PFSK-1 (cell line): ENCODE data around the gene BBS12.

Experiments
- POLR2AphosphoS5 ChIP-seq: IDR thresholded peaks from 2 replicates; pipeline ENCODE4 v1.6.1; 2012; ENCODE audit warnings: low read depth, mild to moderate bottlenecking, control low read depth, low read length, moderate library complexity
- REST ChIP-seq, 2 experiments: IDR thresholded peaks; 2 replicates each; pipeline versions ENCODE4 v1.6.1 to v1.8.0; 2011 to 2012; ENCODE audit warnings: low read depth in 2 of 2, low read length in 2 of 2, control low read depth in 1 of 2, inconsistent platforms in 1 of 2, mild to moderate bottlenecking in 1 of 2, moderate library complexity in 1 of 2; ENCODE audit not compliant: insufficient read depth in 1 of 2
- SIN3A ChIP-seq: IDR thresholded peaks from 2 replicates; pipeline ENCODE4 v1.6.1; 2012; ENCODE audit warnings: mild to moderate bottlenecking, low read length, moderate library complexity, borderline replicate concordance; ENCODE audit not compliant: insufficient read depth
- TAF1 ChIP-seq: IDR thresholded peaks from 2 replicates; pipeline ENCODE4 v1.6.1; 2012; ENCODE audit warnings: low read length, control low read depth, borderline replicate concordance; ENCODE audit not compliant: insufficient read depth

- no peak for TF ChIP-seq POLR2AphosphoS5
- TF ChIP-seq TAF1: no peak
- no peak for TF ChIP-seq REST (IDR thresholded peaks at IDR 0.05; ENCODE audit: insufficient read depth in 1 of 2, low read depth in 2 of 2, low read length in 2 of 2)
- peak; percentile 71; the same call in 1 of the 2 replicates for TF ChIP-seq SIN3A
Observed at GRCh38 chr4:122747883-122748282, 15.4 kb downstream of the BBS12 start.
